ENCODE measurements around the gene GLRX3. TPM values are rescaled to one million over a fixed set of nuclear protein-coding genes. Genes with fewer than 3 reads are reported as not detected.

Gene GLRX3
- total and polyA plus RNA-seq, 2 experiments from 2014 or later = 141 to 201 TPM

- TF ChIP-seq ZNF462 (CRISPR knock-in tag; IDR thresholded peaks at IDR 0.05) (no peak), NANOG (IDR thresholded peaks at IDR 0.05; ENCODE audit: borderline replicate concordance) (no peak), JUNB (IDR thresholded peaks at IDR 0.05; ENCODE audit: unreplicated experiment) (no peak)
These were observed 62.5 kb downstream of the GLRX3 start (continued) for GRCh38 chr10:130198651-130199050.

- DNase-seq (ENCODE audit: low spot score) = no peak
These were observed 64.2 kb downstream of the GLRX3 start for GRCh38 chr10:130200179-130201042.

More at GRCh38 chr10:130200179-130201042, 64.2 kb downstream of the GLRX3 start:
- no peaks in the 10 kb centered on the region for H3F3A ChIP-seq (replicated peaks; ENCODE audit: low read depth)
- no peaks in the 10 kb centered on the region for H3K79me2 ChIP-seq (replicated peaks; ENCODE audit: insufficient read depth)
- no peaks in the 10 kb centered on the region for H3K4me1 ChIP-seq (ENCODE audit: insufficient read depth)
- H3K4me2 ChIP-seq = no peak overlapping the region
- Mint-ChIP-seq H3K4me3 (no peak overlapping the region), H3K27me3 (ENCODE audit: insufficient read depth, low read depth, poor library complexity) (peaks cover 17% of the 10 kb centered on the region), H3K36me3 (ENCODE audit: low read depth) (peaks cover 11% of the 10 kb centered on the region; the same call in 2 of the 3 replicates), H3K27ac (no peak overlapping the region), H3K9me3 (peaks cover 63% of the 10 kb centered on the region), H3K4me1 (no peaks in the 10 kb centered on the region)
- no peaks in the 10 kb centered on the region for H4K20me1 ChIP-seq (replicated peaks; ENCODE audit: insufficient read depth)
- no peak overlapping the region for H3K27ac ChIP-seq (ENCODE audit: low read depth)
- H3K4me3 ChIP-seq = no peak overlapping the region
- 0 out of 2 replicates have a peak, but pooled peaks cover 3% of the 10 kb centered on the region for H3K36me3 ChIP-seq (ENCODE audit: insufficient read depth)
- no peaks in the 10 kb centered on the region for H3K27me3 ChIP-seq (ENCODE audit: insufficient read depth)
- no peak for TF ChIP-seq CREB1 (CRISPR knock-in tag; IDR thresholded peaks at IDR 0.05; ENCODE audit: low read depth)
- TF ChIP-seq POLR2AphosphoS5 (IDR thresholded peaks at IDR 0.05; ENCODE audit: low read depth) = no peak
- H3K9me2 ChIP-seq (ENCODE audit: insufficient read depth) = no peaks in the 10 kb centered on the region
- no peak overlapping the region for H2AFZ ChIP-seq
- ATAC-seq = no peak
